Measurements from ENCODE around the gene TEX264.

TEX264 gene

DNA sequence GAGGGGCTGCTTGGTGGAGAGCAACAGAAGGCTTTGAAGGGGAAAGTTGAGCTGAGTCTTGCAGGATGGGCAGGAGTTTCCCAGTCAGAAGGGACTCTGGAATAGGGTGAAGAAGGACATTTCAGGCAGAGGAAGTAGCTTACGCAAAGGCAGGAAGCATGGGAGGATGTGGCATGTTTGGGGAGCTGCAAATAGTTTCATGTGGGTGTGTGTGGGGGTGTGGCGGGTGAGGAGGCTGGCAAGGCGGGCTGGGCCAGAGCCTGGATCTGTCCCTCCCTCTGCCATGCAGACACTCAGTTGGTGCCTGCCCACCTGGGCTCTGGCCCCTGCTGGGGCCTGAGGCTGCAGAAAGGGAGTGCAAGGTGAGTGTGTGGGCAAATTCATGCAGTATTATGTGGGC, 10.4 kb downstream of the TEX264 start:
- H2AFZ ChIP-seq (ENCODE audit: insufficient read depth, low read length, poor library complexity), result no peak overlapping the region
- no peak overlapping the region for H3K9ac ChIP-seq (ENCODE audit: low read length)
- no peak overlapping the region for H4K12ac ChIP-seq (ENCODE audit: low read depth, low read length)
- no peak overlapping the region for H3K4ac ChIP-seq (ENCODE audit: low read depth, low read length)
- H2AK5ac ChIP-seq (ENCODE audit: low read length), result no peak overlapping the region
- no peak overlapping the region for H4K8ac ChIP-seq (ENCODE audit: low read depth, low read length)
- no peak overlapping the region for H3K4me2 ChIP-seq (ENCODE audit: low read length)
- peaks cover 12 to 17% of the 10 kb centered on the region in 2 experiments for H3K36me3 ChIP-seq (ENCODE audit: control insufficient read depth in 1 of 2, insufficient read depth in 2 of 2, low read length in 2 of 2)
- H3K9me3 ChIP-seq (ENCODE audit: insufficient read depth, low read depth, low read length), result no peaks in the 10 kb centered on the region
- WGBS (ENCODE audit: extremely low coverage, insufficient coverage, insufficient read length), result no CpG with 5 or more reads among the region's 3 CpGs
- H3K4me1 ChIP-seq (ENCODE audit: control insufficient read depth in 1 of 2, insufficient read depth in 2 of 2, low read length in 2 of 2), result peaks cover 0 to 19% of the 10 kb centered on the region in 2 experiments
- H3K27me3 ChIP-seq (ENCODE audit: insufficient read depth, low read length), result no peaks in the 10 kb centered on the region
- no peak overlapping the region for H2BK120ac ChIP-seq (ENCODE audit: insufficient read depth, low read length, poor library complexity)
- no peak overlapping the region for H2BK12ac ChIP-seq (ENCODE audit: low read length)
- H2BK5ac ChIP-seq (ENCODE audit: low read depth, low read length, poor library complexity), result no peak overlapping the region
- H3K23ac ChIP-seq (ENCODE audit: low read length), result no peak overlapping the region
- no peak overlapping the region for H4K91ac ChIP-seq (ENCODE audit: low read depth, low read length)
- no peaks in the 10 kb centered on the region for H3K79me2 ChIP-seq (ENCODE audit: control insufficient read depth, insufficient read depth, low read length, poor library complexity)
- H3K18ac ChIP-seq (ENCODE audit: low read length), result no peak overlapping the region
- no peaks in the 10 kb centered on the region for H3K79me1 ChIP-seq (ENCODE audit: low read length)
- H3K27ac ChIP-seq (ENCODE audit: low read depth, low read length), result no peak overlapping the region
- no peak for DNase-seq
- H3K4me3 ChIP-seq (ENCODE audit: low read depth, low read length), result peak overlapping the region; percentile 17
- H3K14ac ChIP-seq (ENCODE audit: low read length), result no peak overlapping the region

DNA sequence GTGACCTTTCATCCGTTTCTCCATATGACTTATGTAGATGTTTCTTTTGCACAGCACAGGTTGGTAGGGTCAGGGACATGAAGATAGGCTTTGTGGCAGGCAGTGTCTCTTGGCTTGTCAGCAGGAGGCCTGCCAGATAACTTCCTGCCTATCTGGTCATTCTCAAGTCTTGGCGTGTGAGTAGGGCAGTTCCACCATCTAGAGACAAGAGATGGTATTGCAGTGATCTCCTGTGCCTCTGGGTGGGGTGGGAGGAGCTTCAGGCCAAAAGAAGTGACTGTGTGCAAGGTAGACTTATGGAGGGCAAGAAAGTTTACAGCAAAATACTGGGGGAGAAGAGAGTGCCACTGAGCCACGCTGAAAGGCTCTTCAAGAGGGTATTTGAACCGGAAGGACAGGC, 11.0 kb downstream of the TEX264 start:
- H4K91ac ChIP-seq (ENCODE audit: low read depth, low read length), result no peak overlapping the region
- H3K4ac ChIP-seq (ENCODE audit: low read depth, low read length), result no peak overlapping the region
- no peaks in the 10 kb centered on the region for H3K9me3 ChIP-seq (ENCODE audit: insufficient read depth, low read depth, low read length)
- no CpG with 5 or more reads among the region's 4 CpGs for WGBS (ENCODE audit: extremely low coverage, insufficient coverage, insufficient read length)
- H2AK5ac ChIP-seq (ENCODE audit: low read length), result no peak overlapping the region
- H3K18ac ChIP-seq (ENCODE audit: low read length), result no peak overlapping the region
- H4K8ac ChIP-seq (ENCODE audit: low read depth, low read length), result no peak overlapping the region
- H3K4me3 ChIP-seq (ENCODE audit: low read depth, low read length), result no peak overlapping the region
- H3K79me2 ChIP-seq (ENCODE audit: control insufficient read depth, insufficient read depth, low read length, poor library complexity), result no peaks in the 10 kb centered on the region
- H3K4me2 ChIP-seq (ENCODE audit: low read length), result no peak overlapping the region
- peaks cover 12 to 17% of the 10 kb centered on the region in 2 experiments for H3K36me3 ChIP-seq (ENCODE audit: control insufficient read depth in 1 of 2, insufficient read depth in 2 of 2, low read length in 2 of 2)
- no peak overlapping the region for H2BK12ac ChIP-seq (ENCODE audit: low read length)
- no peak overlapping the region for H2BK120ac ChIP-seq (ENCODE audit: insufficient read depth, low read length, poor library complexity)
- no peak overlapping the region for H3K23ac ChIP-seq (ENCODE audit: low read length)
- H3K27ac ChIP-seq (ENCODE audit: low read depth, low read length), result no peak overlapping the region
- H3K27me3 ChIP-seq (ENCODE audit: insufficient read depth, low read length), result no peaks in the 10 kb centered on the region
- H3K9ac ChIP-seq (ENCODE audit: low read length), result no peak overlapping the region
- H3K14ac ChIP-seq (ENCODE audit: low read length), result no peak overlapping the region
- H2BK5ac ChIP-seq (ENCODE audit: low read depth, low read length, poor library complexity), result no peak overlapping the region
- H2AFZ ChIP-seq (ENCODE audit: insufficient read depth, low read length, poor library complexity), result no peak overlapping the region
- no peak overlapping the region for H4K12ac ChIP-seq (ENCODE audit: low read depth, low read length)
- peak; percentile 71 to 87 for DNase-seq
- H3K79me1 ChIP-seq (ENCODE audit: low read length), result no peaks in the 10 kb centered on the region
- peaks cover 0 to 20% of the 10 kb centered on the region in 2 experiments for H3K4me1 ChIP-seq (ENCODE audit: control insufficient read depth in 1 of 2, insufficient read depth in 2 of 2, low read length in 2 of 2)

DNA sequence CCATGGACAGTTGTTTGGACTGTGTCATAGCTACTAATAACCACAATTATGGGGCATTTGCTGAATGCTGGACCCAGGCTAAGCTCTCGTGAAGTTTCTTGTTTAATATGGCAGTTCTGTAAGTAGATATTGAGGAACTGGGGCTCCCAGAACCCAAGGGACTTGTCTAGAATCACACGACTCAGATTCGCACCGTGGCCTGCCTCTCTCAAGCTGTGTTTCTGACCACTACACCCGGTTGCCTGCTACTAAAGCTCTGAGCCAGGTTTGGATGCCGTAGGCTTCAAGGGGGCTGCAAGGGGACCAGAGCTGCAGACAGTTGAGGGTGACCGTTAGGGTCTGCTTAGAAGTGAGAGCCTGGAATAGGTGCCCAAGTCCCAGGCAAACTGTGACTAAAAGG, 11.5 kb downstream of the TEX264 start:
- H2AFZ ChIP-seq (ENCODE audit: insufficient read depth, low read length, poor library complexity), result no peak overlapping the region
- no peak overlapping the region for H3K14ac ChIP-seq (ENCODE audit: low read length)
- H3K9me3 ChIP-seq (ENCODE audit: insufficient read depth, low read depth, low read length), result no peaks in the 10 kb centered on the region
- H3K23ac ChIP-seq (ENCODE audit: low read length), result no peak overlapping the region
- H4K8ac ChIP-seq (ENCODE audit: low read depth, low read length), result no peak overlapping the region
- no peak overlapping the region for H3K4me3 ChIP-seq (ENCODE audit: low read depth, low read length)
- H3K27me3 ChIP-seq (ENCODE audit: insufficient read depth, low read length), result no peaks in the 10 kb centered on the region
- no peak overlapping the region for H3K4me2 ChIP-seq (ENCODE audit: low read length)
- H3K36me3 ChIP-seq (ENCODE audit: control insufficient read depth in 1 of 2, insufficient read depth in 2 of 2, low read length in 2 of 2), result peaks cover 12 to 17% of the 10 kb centered on the region in 2 experiments
- WGBS (ENCODE audit: extremely low coverage, insufficient coverage, insufficient read length), result no CpG with 5 or more reads among the region's 7 CpGs
- H3K27ac ChIP-seq (ENCODE audit: low read depth, low read length), result no peak overlapping the region
- H2AK5ac ChIP-seq (ENCODE audit: low read length), result no peak overlapping the region
- no peak overlapping the region for H2BK120ac ChIP-seq (ENCODE audit: insufficient read depth, low read length, poor library complexity)
- H3K9ac ChIP-seq (ENCODE audit: low read length), result no peak overlapping the region
- no peaks in the 10 kb centered on the region for H3K79me1 ChIP-seq (ENCODE audit: low read length)
- peaks cover 0 to 20% of the 10 kb centered on the region in 2 experiments for H3K4me1 ChIP-seq (ENCODE audit: control insufficient read depth in 1 of 2, insufficient read depth in 2 of 2, low read length in 2 of 2)
- H3K4ac ChIP-seq (ENCODE audit: low read depth, low read length), result no peak overlapping the region
- H4K12ac ChIP-seq (ENCODE audit: low read depth, low read length), result no peak overlapping the region
- no peaks in the 10 kb centered on the region for H3K79me2 ChIP-seq (ENCODE audit: control insufficient read depth, insufficient read depth, low read length, poor library complexity)
- H2BK12ac ChIP-seq (ENCODE audit: low read length), result no peak overlapping the region
- DNase-seq, result no peak
- peak overlapping the region; percentile 14 for H3K18ac ChIP-seq (ENCODE audit: low read length)
- H2BK5ac ChIP-seq (ENCODE audit: low read depth, low read length, poor library complexity), result no peak overlapping the region
- H4K91ac ChIP-seq (ENCODE audit: low read depth, low read length), result no peak overlapping the region

DNA sequence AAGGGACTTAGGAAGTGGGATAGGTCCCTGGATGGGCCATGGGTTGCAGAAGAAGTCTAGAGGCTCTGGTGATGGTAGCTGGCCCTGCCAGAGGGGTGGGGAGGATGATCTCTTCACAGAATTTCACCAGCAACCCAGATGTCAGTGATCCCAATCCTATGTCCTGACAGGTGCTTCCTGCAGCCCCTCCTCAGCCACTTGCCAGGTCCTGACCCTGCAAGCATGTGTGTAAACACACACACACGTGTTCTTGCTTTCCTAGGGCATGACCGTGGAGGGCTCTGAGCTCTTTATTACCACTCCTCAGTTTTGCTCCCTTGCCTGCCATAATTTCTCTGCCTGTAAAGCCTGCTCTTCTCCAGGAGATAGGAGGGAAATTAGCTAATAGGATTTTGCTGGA, 12.5 kb downstream of the TEX264 start:
- no peaks in the 10 kb centered on the region for H3K27me3 ChIP-seq (ENCODE audit: insufficient read depth, low read length)
- H4K12ac ChIP-seq (ENCODE audit: low read depth, low read length), result no peak overlapping the region
- H3K9ac ChIP-seq (ENCODE audit: low read length), result no peak overlapping the region
- H2BK120ac ChIP-seq (ENCODE audit: insufficient read depth, low read length, poor library complexity), result no peak overlapping the region
- no peak overlapping the region for H4K8ac ChIP-seq (ENCODE audit: low read depth, low read length)
- H2AFZ ChIP-seq (ENCODE audit: insufficient read depth, low read length, poor library complexity), result no peak overlapping the region
- no peak overlapping the region for H3K18ac ChIP-seq (ENCODE audit: low read length)
- no peaks in the 10 kb centered on the region for H3K9me3 ChIP-seq (ENCODE audit: insufficient read depth, low read depth, low read length)
- DNase-seq, result no peak
- H3K4me2 ChIP-seq (ENCODE audit: low read length), result no peak overlapping the region
- H3K4me1 ChIP-seq (ENCODE audit: control insufficient read depth in 1 of 2, insufficient read depth in 2 of 2, low read length in 2 of 2), result peaks cover 0 to 11% of the 10 kb centered on the region in 2 experiments
- H3K23ac ChIP-seq (ENCODE audit: low read length), result no peak overlapping the region
- no peak overlapping the region for H2BK12ac ChIP-seq (ENCODE audit: low read length)
- H4K91ac ChIP-seq (ENCODE audit: low read depth, low read length), result no peak overlapping the region
- H3K14ac ChIP-seq (ENCODE audit: low read length), result no peak overlapping the region
- no peak overlapping the region for H2BK5ac ChIP-seq (ENCODE audit: low read depth, low read length, poor library complexity)
- H3K4me3 ChIP-seq (ENCODE audit: low read depth, low read length), result no peak overlapping the region
- no CpG with 5 or more reads among the region's 2 CpGs for WGBS (ENCODE audit: extremely low coverage, insufficient coverage, insufficient read length)
- peaks cover 12 to 17% of the 10 kb centered on the region in 2 experiments for H3K36me3 ChIP-seq (ENCODE audit: control insufficient read depth in 1 of 2, insufficient read depth in 2 of 2, low read length in 2 of 2)
- no peak overlapping the region for H3K4ac ChIP-seq (ENCODE audit: low read depth, low read length)
- H3K79me1 ChIP-seq (ENCODE audit: low read length), result no peaks in the 10 kb centered on the region
- no peak overlapping the region for H2AK5ac ChIP-seq (ENCODE audit: low read length)
- H3K27ac ChIP-seq (ENCODE audit: low read depth, low read length), result no peak overlapping the region
- H3K79me2 ChIP-seq (ENCODE audit: control insufficient read depth, insufficient read depth, low read length, poor library complexity), result no peaks in the 10 kb centered on the region

Measured in trophoblast cell (in vitro differentiated cells and primary cell).